Peyer's patch (tissue), 4 donors: ENCODE data around the gene ANKRD62.

ENCODE experiments used
- POLR2A ChIP-seq, 2 donors: fragments of 450-650 bp; IDR thresholded peaks; one replicate each; pipeline ENCODE4 v1.5.1; 2017; ENCODE audit warnings: antibody characterized with exemption in 2 of 2, mild to moderate bottlenecking in 2 of 2, moderate library complexity in 2 of 2
- TF ChIP-seq, protein P1 (sequence below), 6 experiments: fragments of 450-650 bp in 4 of 6; fragments of 200-600 bp in 2 of 6; sonication (generic) in 1 of 6; IDR thresholded peaks; one replicate each; pipeline ENCODE4 v1.5.1; 2017 to 2019; ENCODE audit warnings: antibody characterized with exemption in 6 of 6, mild to moderate bottlenecking in 3 of 6, moderate library complexity in 1 of 6

DNA sequence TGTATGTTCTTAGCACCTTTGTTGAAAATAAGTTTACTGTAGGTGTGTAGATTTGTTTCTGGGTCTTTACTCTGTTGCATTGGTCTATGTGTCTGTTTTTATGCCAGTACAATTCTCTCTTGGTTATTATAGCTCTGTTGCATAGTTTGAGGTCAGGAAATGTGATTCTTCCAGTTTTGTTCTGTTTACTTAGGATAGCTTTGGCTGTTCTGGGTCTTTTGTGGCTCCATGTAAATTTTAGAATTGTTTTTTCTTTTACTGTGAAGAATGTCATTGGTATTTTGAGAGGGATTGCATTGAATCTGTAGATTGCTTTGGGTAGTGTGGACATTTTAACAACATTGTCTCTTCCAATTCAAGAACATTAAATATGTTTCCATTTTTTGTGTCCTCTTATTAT lies 69.1 kb downstream of the ANKRD62 start:
- TF ChIP-seq, protein P1, sequence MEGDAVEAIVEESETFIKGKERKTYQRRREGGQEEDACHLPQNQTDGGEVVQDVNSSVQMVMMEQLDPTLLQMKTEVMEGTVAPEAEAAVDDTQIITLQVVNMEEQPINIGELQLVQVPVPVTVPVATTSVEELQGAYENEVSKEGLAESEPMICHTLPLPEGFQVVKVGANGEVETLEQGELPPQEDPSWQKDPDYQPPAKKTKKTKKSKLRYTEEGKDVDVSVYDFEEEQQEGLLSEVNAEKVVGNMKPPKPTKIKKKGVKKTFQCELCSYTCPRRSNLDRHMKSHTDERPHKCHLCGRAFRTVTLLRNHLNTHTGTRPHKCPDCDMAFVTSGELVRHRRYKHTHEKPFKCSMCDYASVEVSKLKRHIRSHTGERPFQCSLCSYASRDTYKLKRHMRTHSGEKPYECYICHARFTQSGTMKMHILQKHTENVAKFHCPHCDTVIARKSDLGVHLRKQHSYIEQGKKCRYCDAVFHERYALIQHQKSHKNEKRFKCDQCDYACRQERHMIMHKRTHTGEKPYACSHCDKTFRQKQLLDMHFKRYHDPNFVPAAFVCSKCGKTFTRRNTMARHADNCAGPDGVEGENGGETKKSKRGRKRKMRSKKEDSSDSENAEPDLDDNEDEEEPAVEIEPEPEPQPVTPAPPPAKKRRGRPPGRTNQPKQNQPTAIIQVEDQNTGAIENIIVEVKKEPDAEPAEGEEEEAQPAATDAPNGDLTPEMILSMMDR (IDR thresholded peaks at IDR 0.05): no peak
- no peak for TF ChIP-seq POLR2A (IDR thresholded peaks at IDR 0.05)
